A204.1 (cell line): Measurements from ENCODE around the gene R3HDM4.
"Not testable (repeated sequence)": the region's sequence is repeated elsewhere in the genome, so short reads cannot be mapped to it uniquely, and the experiment has no call there.

ENCODE experiments used
- FAIRE-seq: peaks from 2 replicates; lab custom pipeline; 2012; peaks lifted over from hg19 to GRCh38; lab: Jason Lieb, UNC

R3HDM4 gene

DNA sequence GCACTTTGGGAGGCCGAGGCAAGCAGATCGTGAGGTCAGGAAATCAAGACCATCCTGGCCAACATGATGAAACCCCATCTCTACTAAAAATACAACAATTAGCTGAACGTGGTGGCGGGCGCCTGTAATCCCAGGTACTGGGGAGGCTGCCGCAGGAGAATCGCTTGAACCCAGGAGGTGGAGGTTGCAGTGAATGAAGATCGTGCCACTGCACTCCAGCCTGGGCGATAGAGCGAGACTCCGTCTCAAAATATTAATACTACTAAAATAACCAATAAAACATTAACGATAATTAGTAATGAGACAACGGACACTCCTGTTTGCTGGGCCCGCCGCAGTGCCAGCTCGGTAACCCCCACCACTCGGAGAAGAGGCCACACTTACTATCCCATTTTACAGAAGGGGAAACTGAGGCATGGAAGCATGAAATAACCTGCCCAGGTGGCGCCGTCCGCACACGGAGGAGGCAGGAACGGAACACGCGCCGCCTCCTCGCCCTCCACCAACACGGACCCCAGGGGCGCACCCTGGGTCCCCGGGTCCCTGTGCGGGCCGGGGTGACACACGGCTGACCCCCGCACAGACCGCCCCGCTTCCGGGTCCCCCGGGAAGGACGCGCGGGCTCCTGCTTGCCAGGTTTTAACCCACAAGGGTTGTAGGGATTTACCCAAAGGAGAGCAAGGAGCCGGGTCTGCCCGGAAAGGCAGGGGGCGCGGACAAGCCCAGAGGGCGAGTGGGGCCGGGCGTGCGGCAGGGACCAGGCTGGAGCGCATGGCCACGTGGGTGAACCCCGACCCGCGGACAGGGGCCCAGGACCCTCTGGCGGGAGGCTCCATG is 1.6 kb downstream of the R3HDM4 start:
- FAIRE-seq = no peak

DNA sequence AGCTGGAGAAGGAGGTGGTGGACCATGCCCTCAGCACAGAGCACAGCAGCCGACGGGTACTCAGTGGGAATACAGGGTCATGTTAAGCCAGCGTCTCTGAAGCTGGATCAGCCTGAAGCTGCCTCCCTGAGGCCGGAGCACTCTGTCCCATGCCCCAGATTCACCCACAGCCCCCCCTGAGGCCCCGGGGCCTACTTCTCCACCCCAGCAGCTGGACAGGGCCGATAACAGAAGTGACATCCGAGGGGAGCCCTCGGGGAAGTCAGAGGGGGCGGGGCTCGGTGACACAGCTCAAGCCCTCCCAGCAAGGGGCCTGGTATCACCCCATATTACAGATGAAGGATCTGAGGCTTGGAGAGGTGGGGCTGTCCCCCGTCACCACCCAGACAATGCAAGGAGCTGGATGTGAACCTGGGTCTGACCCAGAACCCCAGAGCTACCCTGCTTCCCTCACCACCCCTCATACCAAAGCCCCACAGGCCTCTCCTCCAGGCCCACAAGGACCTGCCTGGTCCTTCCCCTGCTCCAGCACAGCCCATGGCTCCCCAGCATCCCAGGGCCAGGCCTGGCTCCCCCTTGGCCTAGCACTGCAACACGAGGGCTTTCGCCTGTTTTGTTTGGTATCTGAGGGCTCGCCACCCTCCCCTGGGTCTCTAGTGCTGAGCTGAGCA is 5.7 kb downstream of the R3HDM4 start:
- FAIRE-seq = no peak

DNA sequence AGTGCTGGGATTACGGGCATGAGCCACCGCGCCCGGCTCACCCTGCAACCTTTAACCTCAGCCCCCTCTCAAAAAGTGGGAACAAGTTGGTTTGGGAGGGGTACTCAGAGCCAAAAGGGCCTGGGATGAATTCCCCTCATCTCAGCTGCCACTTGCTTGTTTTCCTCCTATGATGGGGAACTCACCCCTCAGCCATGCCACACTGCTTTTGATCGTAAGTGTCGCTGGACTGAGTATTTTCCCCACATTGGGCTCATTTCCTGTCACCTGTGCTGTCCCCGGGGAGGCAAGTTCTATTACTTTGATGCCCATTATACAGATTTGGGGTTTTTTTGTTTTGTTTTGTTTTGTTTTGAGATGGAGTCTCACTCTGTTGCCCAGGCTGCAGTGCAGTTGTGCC is 6.5 kb downstream of the R3HDM4 start:
- FAIRE-seq = no peak

DNA sequence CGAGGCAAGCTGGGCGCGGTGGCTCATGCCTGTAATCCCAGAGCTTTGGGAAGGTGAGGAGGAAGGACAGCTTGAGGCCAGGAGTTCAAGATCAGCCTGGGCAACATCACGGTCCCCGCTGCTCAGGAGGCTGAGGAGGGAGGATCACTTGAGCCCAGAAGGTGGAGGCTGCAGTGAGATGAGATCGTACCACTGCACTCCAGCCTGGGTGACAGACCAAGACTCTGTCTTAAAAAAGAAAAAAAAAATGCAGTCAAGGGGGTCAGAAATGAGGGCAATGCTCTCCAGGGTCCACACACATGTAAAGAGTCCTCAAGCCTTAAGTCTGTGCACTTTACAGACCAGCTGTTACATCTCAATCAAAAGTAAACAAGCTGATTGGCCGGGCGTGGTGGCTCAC is 8.5 kb downstream of the R3HDM4 start:
- no peak for FAIRE-seq

DNA sequence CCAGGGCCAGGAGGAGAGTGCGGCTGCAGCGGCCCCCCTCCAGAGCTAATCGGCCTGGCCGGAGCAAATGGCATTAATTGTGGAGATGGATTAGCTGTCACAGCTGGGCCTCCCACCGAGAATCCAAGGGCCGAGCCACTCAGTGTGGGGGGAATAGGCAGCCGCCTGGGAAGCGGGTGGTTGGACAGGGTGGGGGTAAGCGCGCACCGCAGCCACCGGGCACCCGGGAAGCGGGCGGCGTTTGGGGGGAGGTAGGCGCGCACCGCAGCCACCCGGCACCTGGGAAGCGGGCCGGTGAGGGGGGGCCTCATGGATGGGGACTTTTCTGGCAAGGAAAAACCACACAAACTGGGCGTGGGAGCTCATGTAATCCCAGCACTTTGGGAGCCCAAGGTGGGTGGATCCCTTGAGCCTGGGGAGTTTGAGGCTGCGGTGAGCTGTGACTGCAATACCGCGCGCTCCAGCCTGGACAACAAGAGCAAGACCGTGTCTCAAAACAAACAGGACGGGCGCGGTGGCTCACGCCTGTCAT is 9.7 kb downstream of the R3HDM4 start:
- FAIRE-seq = no peak

DNA sequence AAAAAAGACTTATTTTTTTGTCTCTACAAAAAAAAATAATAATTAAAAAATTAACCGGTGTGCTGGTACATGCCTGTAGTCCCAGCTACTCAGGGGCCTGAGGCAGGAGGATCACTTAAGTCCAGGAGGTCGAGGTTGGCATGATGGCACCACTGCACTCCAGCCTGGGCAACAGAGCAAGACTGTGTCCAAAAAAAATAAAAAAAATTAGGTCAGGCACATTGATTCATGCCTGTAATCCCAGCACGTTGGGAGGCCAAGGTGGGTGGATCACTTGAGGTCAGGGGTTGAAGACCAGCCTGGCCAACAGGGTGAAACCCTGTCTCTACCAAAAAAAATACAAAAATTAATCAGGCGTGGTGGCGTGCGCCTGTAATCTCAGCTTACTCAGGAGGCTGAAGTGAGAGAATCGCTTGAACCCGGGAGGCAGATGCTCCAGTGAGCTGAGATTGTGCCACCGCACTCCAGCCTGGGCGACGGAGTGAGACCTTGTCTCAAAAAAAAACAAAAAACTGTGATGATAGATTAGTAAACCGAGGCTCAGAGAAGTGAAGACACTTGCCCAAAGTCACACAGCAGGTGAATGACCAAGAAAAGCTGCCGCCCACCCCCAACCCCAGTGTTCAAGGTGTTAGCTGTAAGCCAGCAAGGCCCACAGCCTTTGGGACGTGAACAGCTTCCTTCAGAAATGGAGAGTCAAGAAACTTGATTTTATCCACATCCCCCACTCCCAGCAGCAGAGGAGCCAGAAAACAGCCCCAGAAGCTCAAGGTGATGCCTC is 10.4 kb downstream of the R3HDM4 start:
- FAIRE-seq = no peak

DNA sequence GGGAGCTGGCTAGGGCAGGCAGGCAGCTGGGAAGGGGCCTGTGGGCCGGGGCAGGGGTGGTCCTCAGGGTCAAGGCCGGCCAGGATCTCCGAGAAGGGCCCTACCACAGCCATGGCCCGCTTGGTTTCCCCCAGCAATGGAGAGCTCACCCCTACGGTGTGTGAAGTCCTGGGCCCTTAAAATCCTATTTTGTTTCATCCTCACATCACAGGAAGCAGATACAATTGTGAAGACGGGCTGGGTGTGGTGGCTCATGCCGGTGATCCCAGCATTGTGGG is 11.0 kb downstream of the R3HDM4 start:
- no peak for FAIRE-seq

DNA sequence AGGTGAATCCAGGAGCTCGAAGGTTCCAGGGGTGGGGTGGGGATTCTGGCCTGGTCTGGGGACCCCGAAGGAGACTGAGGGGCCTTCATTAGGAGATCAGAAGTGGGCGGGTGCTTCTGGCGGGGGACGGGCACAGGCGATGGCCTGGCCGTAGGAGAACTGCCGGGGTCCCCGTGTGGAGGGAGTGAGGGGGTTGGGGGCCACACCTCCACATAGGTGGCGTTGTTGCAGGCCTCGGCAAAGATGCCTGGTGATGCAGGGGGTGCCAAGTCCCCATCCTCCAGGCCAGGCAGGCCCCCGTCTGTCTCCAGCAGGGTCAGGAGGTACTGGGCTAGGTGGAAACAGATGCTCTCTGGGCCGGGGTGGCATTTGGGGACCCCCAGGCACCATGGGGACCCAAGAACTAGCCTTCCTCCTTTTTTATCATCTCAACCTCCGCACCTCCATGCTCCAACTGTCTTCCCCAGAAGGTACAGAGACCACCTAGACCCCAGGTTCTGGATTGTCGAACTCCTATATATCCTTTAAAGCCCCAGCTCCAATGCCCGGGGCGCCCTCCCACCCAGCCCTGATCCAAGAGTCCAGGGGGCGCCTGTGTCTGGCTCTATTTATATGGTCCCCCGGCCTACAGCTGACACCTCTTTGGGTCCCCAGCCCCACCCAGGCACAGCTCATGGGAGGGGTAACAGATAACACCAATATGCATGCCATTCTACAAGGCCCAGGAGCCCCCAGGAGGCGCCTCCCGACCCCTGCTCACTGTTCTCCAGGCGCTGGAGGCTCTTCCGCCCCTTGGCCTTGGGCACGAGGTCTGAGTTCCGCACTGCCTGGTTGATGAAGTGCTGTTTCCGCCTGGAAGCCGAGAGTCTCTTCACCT is 11.6 kb downstream of the R3HDM4 start:
- FAIRE-seq = no peak

DNA sequence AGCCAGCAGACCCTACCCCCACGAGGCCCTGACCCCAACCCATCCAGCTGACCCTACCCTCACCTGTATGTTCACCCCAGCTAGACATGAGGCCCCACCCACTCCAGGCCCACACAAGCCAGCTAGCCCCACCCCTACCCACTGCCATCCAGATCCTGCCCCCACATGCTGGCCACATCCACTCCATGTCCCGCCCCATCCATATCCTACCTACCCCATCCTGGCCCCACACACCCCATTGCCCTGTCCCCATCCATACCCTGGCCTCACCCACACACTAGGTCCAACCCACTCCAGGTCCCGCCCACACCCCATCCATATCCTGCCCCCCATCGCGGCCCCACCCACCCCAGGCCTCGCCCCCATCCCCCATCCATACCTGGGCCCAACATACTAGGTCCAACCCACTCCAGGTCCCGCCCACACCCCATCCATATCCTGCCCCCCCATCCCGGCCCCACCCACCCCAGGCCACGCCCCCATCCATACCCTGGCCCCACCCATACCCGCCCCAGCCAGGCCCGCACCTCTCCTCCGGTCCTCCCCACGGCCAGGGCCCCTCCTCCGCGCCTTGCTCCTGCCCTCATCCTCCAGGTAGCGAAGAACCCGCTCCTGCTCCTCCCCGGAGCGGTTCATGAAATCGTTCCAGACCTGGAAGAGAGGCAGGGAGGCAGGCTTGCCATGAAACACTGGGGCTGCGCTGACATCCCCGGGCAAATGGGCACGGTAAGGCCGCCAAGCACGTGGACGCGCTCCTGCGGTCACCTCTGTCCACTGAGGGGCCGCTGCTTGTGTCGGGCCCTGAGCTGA is 12.5 kb downstream of the R3HDM4 start:
- no peak for FAIRE-seq

DNA sequence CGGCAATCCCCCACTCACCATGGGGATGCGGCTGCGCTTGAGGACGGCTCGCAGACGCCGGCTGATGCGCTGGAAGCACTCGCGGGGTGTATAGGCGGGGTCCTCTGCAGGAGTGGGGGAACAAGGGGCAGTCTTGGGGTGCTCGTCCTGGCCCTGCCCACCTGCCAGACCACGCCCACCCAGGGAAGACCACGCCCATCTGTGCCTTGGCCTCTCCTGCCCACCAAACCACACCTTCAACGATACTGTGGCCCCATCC is 13.0 kb downstream of the R3HDM4 start:
- FAIRE-seq = no peak

DNA sequence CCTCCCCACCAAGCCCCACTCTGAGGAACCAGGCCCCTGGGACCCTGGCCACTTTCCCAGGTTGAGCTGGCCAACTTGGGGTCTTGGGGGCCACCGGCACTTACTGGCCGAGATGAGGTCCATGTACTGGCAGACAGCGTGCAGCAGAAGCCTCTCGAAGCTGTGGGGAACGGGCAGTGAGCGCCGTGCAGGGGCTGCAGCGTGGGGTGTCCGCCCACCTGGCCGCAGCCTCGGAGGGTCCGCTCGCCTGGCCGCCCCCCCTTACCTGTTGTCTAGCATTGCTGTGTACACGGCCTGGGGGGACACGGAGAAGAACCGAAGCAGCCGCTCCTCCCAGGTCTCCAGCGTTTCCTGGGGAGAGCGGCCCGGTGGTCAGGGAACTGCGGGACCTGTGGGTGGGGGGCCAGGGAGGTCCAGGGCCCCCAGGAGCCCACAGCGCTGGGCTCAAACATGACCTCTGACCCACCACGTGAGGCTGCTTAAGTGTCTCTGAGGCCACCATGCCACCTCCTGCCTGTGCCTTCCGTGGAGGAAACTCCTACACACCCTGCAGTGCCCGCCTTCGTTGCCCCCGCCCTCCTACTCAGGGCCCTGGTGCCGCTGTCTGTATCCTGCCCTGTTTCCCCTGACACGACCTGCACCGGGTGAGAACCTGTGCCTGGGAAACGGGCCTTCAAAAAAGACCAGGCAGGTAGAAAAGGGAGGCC is 13.5 kb downstream of the R3HDM4 start:
- FAIRE-seq = no peak

DNA sequence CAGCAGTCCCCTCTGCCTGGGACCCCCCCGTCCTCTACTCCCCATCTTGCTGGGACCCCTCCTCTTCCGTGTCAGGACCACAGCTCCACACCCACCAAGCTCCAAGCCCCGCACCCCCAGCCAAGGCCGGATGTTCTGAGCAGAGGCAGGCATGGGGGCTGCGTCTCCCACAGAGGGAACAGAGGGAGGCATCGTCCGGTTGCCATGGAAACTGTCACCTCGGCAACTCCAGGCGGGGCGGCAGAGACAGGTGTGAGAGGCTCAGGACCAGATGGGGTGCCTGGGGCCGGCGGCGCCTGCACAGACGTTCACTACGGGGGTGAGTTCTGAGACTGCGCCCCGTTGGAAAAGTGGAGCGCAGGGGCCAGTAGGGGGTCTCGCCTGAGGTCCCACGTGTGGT is 14.4 kb downstream of the R3HDM4 start:
- FAIRE-seq = no peak

DNA sequence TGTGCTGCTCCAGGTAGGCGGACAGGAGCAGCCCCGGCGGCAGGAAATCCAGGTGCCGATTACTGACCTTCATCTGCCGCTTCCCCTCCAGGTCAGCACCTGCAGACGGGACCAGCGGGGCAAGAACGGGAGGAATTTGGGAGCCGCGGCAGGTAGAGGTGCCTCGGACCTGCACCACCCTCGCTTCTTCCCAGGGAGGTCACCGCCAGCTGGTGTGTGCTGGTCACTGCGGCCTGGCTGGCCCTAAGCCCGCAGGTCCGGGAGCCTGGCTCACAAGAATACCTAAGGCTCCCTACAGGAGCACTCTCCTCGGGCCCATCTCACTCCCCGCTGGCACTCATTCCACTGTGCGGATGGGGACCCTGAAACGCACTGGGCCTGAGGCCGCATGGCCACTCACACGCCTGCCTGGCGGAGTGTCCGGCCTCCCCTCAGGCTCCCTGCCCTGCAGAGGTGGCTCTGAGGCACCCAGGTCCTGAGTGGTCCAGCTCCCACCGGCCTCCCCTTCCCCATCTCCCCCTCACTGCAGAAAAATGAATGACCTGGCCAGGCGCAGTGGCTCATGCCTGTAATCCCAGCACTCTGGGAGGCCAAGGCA is 15.5 kb downstream of the R3HDM4 start:
- no peak for FAIRE-seq

DNA sequence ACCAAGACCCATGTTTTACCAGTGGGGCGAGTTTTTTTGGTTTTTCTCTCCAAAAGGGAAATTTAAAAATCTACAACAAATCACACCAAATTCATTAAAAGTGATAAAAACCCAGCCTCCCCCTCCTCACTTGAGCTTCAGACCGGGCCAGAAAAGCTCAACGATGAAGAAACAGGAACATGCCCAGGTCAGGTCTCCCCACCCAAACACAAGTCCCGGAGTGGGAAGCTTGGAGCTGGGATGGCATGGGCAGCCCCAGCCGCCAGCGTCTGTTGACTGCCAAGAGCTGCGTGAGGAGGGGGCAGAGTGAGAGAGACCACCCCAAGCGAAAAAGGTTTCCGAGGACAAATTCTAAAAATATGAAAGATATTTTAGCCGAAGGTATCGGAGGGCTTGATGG is 16.0 kb downstream of the R3HDM4 start:
- FAIRE-seq = no peak

DNA sequence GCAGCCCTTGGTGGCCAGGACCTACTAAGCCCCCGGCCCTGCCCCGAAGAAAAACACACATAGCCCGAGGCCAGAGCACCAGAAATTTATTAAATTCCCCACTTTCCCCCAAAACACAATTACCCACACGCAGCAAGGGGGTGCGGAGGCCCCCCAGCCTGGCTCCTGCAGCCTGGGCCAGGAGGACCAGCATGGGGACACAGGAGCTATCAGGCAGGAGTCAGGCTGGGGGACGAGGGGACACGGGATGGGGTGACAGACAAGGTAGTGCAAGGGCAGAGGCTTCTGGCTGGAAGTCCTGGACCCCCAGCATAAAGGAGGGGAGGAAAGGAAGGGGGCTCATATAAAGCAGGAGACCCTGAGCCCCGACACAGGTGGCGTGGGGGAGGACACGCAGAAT is 16.6 kb downstream of the R3HDM4 start:
- FAIRE-seq = no peak

DNA sequence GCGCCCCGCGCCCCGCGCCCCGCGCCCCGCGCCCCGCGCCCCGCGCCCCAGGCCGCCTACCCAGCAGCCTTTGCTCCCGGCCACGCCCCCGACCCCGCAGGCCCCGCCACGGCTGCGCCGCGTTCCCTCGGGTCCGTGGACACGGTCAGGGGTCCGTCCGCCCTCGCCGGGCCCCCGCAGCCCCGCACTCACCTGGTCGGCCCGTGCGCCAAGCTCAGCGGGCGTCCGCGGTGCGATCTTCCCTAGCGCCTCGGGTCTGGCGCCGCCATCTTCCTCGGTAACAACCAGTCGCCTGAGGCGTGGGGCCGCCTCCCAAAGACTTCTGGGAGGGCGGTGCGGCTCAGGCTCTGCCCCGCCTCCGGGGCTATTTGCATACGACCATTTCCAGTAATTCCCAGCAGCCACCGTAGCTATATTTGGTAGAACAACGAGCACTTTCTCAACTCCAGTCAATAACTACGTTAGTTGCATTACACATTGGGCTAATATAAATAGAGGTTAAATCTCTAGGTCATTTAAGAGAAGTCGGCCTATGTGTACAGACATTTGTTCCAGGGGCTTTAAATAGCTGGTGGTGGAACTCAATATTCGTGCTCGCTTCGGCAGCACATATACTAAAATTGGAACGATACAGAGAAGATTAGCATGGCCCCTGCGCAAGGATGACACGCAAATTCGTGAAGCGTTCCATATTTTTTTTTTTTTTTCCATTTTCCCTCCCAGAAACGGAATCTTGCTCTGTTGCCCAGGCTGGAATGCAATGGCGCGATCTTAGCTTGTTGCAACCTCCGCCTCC is 19.9 kb downstream of the R3HDM4 start, which contains the start of the genes MED16 and RNU6-9:
Gene MED16 (minus strand): TSS at position 294 of the 796 bp plus-strand sequence. CDS start 2,056 bp downstream, outside the sequence.
Gene RNU6-9 (plus strand): TSS at position 591 of the 796 bp plus-strand sequence.
- FAIRE-seq = peak; percentile 70

DNA sequence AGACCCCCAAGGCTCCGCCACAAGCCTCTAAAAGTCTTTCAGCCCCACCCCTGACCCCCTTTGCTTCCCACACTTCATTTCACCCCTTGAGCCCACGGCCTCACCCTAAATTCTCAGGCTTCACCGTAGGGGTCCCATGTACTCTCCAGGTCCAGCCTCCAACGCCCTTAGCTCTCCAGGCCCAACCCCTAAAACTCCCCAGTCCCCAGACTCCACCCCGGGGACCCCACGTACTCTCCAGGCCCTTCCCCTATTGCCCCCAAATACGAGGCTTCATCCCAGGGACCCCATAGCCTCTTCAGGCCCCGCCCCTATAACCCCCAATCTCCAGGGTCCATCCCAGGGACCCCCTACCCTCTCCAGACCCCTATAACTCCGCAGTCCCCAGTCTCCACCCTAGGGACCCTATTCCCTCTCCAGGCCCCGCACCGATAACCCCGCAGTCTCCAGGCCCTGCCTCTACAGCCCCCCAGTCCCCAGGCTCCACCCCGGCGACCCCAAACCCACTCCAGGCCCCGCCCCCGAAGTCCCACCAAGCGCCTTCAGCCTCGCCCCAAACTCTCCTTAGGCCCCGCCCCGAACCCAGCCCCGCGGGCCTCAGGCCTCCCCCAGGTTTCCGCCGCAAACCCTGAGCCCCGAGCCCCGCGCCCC is 20.7 kb downstream of the R3HDM4 start:
- no peak for FAIRE-seq

DNA sequence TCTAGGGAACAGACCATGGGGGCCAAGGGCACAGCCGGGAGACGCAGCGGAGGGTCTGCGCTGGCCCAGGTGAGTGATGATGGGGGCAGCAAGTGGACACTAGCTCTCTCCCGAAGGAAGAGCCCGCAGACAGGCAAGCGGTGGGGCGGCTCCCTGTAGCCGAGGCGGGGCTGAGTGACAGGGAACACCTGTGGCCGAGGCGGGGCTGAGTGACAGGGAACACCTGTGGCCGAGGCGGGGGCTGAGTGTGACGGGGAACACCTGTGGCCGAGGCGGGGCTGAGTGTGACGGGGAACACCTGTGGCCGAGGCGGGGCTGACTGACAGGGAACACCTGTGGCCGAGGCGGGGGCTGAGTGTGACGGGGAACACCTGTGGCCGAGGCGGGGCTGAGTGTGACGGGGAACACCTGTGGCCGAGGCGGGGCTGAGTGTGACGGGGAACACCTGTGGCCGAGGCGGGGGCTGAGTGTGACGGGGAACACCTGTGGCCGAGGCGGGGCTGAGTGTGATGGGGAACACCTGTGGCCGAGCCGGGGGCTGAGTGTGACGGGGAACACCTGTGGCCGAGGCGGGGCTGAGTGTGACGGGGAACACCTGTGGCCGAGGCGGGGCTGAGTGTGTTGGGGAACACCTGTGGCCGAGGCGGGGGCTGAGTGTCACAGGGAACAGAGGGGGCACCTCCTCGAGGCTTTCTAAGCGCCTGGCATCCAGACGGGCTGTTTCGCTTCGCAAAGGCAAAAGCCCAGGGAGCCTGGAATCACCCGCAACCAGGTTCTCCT is 21.4 kb downstream of the R3HDM4 start:
- FAIRE-seq = not testable (repeated sequence)
